ENCODE measurements around the gene MAPKAPK2. TPM values are rescaled to one million over a fixed set of nuclear protein-coding genes. Genes with fewer than 3 reads are reported as not detected.
A peak's percentile ranks its signal among the peaks of the same experiment; 100 is the strongest.

Gene MAPKAPK2
- total RNA-seq, 1 donor from 2014 or later, result 77.7 TPM

DNA sequence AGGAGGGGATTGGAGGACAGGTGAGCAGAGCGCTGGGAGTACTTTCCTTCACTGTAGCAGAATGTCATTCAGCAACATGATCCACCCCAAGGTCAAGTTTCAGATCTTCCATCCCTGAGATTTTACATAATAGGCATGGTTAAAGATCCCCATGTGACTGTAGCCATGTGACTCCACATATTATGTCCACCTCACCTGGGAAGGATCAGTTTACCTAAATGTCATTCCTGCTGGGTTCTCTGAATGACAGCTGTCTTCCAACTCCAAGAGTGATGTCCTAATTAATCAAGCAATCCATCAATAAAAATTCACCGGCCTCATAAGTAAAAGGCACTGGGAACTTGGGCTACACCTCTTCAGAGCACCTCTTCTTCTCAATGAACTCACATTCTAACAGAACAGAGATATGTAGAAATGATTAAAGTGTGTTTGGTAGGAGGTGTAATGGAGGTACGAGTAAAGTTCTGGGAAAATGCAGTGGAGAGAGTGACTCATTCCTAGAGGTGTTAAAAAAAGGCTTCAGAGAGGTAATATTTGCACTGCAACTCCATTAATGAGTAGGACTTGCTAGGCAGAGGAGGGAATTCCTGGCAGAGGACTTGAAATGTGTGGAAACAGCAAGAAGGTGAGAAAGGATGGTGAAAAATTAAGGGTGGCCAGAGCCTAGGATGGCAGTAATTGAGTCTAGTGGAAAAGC is 22.2 kb upstream of the MAPKAPK2 start:
- no peak overlapping the region for H3K27ac Mint-ChIP-seq (ENCODE audit: unreplicated experiment)
- H3K36me3 Mint-ChIP-seq (ENCODE audit: low read depth), result no peaks in the 10 kb centered on the region
- TF ChIP-seq, protein P1, sequence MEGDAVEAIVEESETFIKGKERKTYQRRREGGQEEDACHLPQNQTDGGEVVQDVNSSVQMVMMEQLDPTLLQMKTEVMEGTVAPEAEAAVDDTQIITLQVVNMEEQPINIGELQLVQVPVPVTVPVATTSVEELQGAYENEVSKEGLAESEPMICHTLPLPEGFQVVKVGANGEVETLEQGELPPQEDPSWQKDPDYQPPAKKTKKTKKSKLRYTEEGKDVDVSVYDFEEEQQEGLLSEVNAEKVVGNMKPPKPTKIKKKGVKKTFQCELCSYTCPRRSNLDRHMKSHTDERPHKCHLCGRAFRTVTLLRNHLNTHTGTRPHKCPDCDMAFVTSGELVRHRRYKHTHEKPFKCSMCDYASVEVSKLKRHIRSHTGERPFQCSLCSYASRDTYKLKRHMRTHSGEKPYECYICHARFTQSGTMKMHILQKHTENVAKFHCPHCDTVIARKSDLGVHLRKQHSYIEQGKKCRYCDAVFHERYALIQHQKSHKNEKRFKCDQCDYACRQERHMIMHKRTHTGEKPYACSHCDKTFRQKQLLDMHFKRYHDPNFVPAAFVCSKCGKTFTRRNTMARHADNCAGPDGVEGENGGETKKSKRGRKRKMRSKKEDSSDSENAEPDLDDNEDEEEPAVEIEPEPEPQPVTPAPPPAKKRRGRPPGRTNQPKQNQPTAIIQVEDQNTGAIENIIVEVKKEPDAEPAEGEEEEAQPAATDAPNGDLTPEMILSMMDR (conservative IDR thresholded peaks at IDR 0.05), result no peak
- no peak overlapping the region for H3K4me3 Mint-ChIP-seq
- DNase-seq (ENCODE audit: low read depth, low spot score), result no peak
- peaks cover 17% of the 10 kb centered on the region for H3K4me1 Mint-ChIP-seq
- peaks cover 67% of the 10 kb centered on the region for H3K27me3 Mint-ChIP-seq (ENCODE audit: low read depth)
- H3K9me3 Mint-ChIP-seq, result no peaks in the 10 kb centered on the region

DNA sequence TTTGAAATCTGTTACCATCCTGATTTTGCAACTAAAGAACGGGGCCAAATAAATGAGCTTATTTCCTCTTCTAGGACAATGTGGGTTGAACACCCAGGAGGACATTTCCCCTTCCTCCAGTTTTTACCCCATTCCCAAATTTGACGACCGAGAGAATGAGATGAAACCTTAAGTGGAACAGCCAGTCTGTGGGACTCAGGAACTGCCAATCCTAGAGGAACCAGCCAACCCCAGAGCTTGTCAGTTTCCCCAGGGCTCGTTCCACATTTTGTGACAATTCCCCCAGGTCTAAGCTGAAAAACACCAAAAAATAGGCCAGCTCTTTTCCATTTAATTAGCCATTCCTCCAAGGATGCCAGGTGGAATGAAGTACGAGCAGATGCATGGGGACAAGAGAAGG is 21.3 kb upstream of the MAPKAPK2 start:
- no peaks in the 10 kb centered on the region for H3K9me3 Mint-ChIP-seq
- DNase-seq (ENCODE audit: low read depth, low spot score), result no peak
- peaks cover 65% of the 10 kb centered on the region for H3K27me3 Mint-ChIP-seq (ENCODE audit: low read depth)
- no peak overlapping the region for H3K4me3 Mint-ChIP-seq
- H3K4me1 Mint-ChIP-seq, result peaks cover 13% of the 10 kb centered on the region
- TF ChIP-seq, protein P1 (conservative IDR thresholded peaks at IDR 0.05), result no peak
- H3K36me3 Mint-ChIP-seq (ENCODE audit: low read depth), result no peaks in the 10 kb centered on the region
- H3K27ac Mint-ChIP-seq (ENCODE audit: unreplicated experiment), result no peak overlapping the region

DNA sequence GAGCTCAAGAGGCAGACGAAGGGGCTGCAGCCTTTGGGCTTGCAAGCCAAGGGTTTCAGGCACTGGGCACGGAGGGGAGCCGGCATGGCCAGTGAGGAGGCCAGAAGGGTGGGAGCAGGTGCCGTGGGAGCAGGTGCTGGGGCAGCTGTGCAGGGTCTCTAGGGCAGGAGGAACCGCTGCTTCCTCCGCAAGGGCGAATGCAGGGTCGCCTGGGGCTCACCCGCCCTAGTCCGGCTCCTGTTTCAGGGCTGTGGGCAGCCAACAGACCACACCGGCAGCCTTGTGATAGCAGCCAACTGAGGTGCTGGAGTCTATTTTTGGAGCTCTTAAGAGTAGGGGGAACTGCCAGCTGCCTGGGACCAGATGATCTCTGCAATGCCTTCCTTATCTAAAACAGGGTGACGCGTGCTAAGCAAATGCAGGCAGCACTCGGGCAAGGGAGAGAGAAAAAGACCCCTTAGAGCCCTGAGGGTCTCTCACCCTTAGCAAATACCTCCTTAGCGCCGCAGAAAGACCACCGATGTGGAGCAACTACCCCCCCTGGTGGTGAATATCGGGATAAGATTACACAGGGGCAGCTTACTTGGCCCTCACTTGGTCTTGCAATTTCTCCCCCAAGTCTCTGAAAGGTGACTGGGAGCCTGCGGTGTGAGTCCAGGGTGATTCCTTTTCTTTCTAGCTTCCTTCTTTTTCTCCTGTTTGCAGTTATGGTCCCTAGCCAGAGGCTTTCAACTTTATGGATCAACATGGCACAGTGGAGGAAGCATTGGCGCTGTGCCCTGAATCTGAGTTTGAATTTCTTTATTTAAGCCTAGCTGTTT is 20.7 kb upstream of the MAPKAPK2 start:
- peaks cover 8% of the 10 kb centered on the region for H3K4me1 Mint-ChIP-seq
- no peaks in the 10 kb centered on the region for H3K36me3 Mint-ChIP-seq (ENCODE audit: low read depth)
- H3K4me3 Mint-ChIP-seq, result peak overlapping the region; percentile 39
- TF ChIP-seq, protein P1 (conservative IDR thresholded peaks at IDR 0.05), result peak; percentile 91
- H3K9me3 Mint-ChIP-seq, result no peaks in the 10 kb centered on the region
- H3K27me3 Mint-ChIP-seq (ENCODE audit: low read depth), result peaks cover 60% of the 10 kb centered on the region
- peak; percentile 80 for DNase-seq (ENCODE audit: low read depth, low spot score)
- no peak overlapping the region for H3K27ac Mint-ChIP-seq (ENCODE audit: unreplicated experiment)

DNA sequence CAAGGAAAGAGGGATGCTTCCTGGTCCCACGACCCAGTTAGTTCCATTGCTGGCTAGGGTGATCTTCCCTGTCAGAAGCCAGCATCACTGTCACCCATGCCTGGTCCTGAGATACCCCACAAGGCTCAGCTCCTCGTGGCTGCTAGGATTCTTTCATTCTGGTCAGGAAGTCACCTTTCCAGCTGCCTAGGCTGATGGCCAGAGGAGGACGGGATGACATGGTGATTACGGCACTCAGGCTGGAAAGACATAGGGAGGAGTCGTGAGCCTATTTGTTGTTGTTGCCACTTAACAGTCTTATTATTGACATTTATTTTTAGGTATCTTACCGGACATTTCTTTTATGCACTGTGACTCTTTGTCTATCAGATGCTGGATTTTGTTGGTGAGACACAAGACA is 20.0 kb upstream of the MAPKAPK2 start:
- peaks cover 8% of the 10 kb centered on the region for H3K4me1 Mint-ChIP-seq
- H3K4me3 Mint-ChIP-seq, result no peak overlapping the region
- no peak for DNase-seq (ENCODE audit: low read depth, low spot score)
- no peak overlapping the region for H3K27ac Mint-ChIP-seq (ENCODE audit: unreplicated experiment)
- TF ChIP-seq, protein P1 (conservative IDR thresholded peaks at IDR 0.05), result no peak
- H3K36me3 Mint-ChIP-seq (ENCODE audit: low read depth), result no peaks in the 10 kb centered on the region
- no peaks in the 10 kb centered on the region for H3K9me3 Mint-ChIP-seq
- H3K27me3 Mint-ChIP-seq (ENCODE audit: low read depth), result peaks cover 60% of the 10 kb centered on the region

DNA sequence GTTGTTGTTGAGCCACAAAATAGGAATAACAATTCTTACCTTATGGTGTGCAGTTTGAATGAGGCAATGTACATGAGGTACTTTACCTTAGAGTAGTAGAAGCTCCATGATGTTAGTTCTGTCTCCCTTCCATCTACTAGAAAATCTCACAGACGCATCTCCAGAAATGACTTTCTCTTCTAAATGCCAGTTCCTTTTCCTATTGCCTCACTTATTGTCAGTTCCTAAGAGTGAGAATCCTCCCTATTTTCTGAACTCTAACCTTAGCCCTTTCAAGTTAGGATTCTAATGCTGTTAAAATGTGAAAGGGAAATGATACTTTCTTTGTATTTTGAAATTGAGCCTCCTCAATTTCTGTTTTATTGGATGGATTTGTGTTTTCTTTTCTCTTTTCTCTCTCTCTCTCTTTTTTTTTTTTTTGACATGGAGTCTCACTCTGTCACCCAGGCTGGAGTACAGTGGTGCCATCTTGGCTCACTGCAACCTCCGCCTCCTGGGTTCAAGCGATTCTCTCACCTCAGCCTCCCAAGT is 18.6 kb upstream of the MAPKAPK2 start:
- Mint-ChIP-seq H3K27me3 (ENCODE audit: low read depth) (peaks cover 59% of the 10 kb centered on the region), H3K4me1 (peaks cover 8% of the 10 kb centered on the region), H3K4me3 (no peak overlapping the region), H3K9me3 (no peaks in the 10 kb centered on the region), H3K36me3 (ENCODE audit: low read depth) (no peaks in the 10 kb centered on the region), H3K27ac (ENCODE audit: unreplicated experiment) (no peak overlapping the region)
- TF ChIP-seq, protein P1 (conservative IDR thresholded peaks at IDR 0.05), result no peak
- no peak for DNase-seq (ENCODE audit: low read depth, low spot score)

Data from neural crest cell (in vitro differentiated cells).